Kidney tubule cell (primary cell): ENCODE results near the gene SNAI1.
"Not testable (repeated sequence)": the region's sequence is repeated elsewhere in the genome, so short reads cannot be mapped to it uniquely, and the experiment has no call there.

Experiments
- DNase-seq: peaks from one replicate; pipeline ENCODE4 v3.0.0-alpha.2; 2018; ENCODE audit warnings: low spot score

Gene SNAI1

DNA sequence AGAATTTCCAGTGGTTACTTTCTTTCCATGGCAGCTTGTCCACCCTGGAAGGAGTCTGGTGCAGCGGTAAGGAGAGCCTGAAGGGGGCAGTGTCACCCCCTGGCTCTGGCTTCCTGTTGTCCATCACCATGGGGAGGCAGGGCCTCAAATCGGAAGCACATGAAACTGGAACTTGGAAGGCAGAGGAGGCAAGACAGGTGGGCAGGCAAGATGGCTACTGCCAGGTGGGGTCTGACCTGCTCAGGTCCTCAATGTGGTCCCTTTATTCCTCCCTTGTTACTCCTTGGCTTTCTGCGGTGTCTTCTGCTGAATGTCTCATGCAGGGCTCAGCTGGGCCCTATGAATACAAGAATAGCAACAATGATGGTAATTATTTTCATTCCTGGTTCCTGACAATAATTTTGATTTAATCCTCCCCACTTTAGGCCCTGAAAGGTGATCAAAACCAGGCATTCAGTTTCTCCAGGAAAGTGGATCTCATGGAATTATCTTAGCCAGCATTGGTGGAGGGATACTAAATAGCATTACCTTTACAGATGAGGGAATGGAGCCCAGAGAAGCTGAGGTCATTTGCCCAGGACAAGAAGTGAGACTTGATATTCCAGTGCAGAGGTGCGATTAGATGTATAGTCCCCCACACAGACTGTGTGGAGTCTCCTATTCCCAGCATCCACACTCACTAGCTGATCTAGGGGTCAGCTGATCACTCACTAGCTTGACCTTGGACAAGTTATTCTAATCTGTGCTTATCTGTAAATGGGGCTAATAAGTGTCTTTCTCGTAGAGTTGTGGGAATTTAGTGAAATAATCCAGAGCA lies 17.6 kb upstream of the SNAI1 start:
- peak; percentile 55 for DNase-seq

DNA sequence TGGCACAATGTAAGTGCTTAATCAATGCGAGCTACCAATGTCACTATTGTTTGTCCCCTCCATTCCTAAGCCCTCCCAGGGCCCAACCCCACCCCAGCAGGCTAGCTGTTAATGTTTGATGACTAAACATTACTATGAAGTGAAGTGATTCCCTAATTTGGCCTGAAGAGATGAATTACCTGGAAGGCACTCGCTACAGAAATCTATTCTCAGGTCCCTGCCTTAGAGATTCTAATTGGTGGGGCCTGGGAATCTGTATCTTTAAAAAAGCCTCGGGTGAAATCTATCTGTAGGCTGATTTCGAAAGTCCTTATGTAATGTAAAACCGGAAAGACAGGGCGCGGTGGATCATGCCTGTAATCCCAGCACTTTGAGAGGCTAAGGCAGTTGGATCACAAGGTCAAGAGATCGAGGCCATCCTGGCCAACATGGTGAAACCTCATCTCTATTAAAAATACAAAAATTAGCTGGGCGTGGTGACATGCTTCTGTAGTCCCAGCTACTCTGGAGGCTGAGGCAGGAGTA lies 16.9 kb upstream of the SNAI1 start:
- DNase-seq = no peak

DNA sequence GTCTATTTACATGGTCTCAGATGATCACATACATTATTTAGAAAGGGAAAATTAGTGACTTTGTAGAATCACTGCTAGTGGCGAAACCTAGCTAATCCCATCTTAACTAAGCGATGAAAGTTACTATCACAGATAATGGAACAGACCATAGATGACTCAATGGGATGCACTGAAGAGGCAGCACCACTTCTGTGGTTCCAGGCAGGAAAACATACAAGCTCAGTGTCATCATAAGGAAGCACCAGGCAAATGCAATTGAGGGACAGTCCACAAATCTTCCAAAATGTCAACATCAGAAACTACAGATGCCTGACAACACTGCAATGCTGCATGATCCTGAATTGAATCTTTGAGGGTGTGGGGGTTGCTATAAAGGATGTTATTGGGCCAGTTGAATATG lies 15.9 kb upstream of the SNAI1 start:
- DNase-seq = no peak

DNA sequence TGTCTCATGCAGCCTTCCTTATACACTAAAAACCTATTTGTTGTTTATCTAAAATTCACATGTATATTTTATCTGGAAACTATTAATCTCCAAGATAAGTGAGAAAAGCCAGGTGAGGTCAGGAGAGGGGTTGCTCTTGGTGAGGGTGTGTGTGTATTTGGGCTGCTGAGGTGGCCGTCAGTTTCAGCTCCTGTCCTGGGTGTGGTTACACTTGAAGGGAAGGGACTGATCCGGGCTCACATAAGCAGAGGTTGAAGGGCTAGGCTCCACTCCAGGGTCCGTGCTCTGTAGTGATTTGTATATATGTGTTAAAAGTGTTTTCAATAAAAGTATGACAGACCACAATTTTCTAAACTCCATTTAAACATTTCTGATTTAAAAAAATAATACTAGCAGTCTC lies 13.5 kb upstream of the SNAI1 start:
- no peak for DNase-seq

DNA sequence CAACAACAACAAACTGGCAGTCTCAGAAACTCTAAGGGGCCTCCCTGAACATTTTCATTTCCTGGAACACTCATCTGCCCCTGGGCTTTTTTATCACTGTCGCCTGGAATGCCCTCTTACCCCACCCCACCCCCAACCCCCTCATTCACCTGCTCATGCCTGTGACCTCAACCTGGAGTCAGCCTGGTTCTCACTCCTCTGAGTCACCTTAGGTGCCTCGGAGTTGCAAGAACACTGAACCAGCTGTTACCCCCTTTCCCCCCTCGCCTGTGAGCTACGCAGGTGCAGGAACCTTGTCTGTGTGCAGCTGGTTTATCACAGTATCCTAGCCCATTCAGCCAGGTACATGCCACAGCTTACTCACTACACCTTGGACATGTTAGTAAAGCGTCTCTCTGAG lies 12.8 kb upstream of the SNAI1 start:
- DNase-seq = peak; percentile 85

DNA sequence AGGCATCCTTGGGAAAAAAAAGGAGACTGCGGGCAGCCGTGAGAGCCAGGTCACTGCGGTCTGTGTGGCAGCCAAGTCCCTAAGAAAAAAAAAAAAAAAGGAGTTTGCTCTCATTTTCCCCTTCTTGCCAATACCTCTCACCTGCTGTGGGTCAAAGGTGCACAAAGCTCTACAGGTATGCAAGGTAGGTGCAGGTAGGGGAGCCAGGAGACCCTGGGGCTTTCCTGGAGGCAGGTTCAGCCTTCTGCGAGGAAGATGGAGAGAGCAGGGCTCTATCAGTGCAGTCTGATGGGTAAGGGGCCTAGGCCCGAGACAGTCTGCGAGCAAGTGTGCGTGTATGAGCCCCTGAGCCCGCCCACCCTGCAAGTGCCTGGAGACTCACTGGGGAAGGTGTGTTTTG lies 12.3 kb upstream of the SNAI1 start:
- no peak for DNase-seq

DNA sequence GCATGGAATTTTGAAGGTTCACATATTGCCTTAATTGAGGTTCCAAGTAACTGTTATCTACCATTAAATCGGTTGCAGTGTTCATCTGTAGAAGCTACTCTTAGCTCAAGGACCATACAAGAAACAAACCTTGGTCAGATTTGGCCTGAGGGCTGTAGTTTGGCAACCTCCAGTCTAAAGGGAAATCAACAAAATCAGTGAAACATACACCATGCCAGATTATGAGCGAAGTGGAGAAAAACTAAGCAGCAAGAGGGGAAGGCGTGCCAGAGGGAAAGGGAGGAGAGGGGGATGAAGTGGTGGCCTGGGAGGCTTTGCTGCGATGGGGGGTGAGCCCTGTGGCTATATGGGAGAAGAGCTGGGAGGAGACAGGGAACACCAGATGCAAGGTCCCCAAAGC lies 8.8 kb upstream of the SNAI1 start:
- DNase-seq = no peak

DNA sequence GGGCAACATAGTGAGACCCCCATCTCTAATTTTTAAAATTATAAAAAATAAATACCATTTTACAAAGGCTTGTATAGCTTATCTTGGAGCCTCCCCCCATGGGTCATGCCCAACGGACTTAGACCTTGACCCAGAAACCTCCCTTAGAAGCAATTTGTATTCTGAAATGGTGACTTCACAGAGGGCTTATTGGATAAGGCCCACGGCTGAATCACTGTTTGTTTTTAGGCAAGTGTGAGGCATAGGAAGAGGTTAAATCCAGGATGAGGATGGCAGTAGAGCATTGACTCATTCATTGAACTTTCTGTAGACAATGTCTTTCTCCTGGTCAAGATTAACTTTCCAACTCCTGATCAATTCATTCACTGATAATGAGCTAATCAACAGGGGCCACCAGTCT lies 6.2 kb upstream of the SNAI1 start:
- DNase-seq = peak; percentile 67

DNA sequence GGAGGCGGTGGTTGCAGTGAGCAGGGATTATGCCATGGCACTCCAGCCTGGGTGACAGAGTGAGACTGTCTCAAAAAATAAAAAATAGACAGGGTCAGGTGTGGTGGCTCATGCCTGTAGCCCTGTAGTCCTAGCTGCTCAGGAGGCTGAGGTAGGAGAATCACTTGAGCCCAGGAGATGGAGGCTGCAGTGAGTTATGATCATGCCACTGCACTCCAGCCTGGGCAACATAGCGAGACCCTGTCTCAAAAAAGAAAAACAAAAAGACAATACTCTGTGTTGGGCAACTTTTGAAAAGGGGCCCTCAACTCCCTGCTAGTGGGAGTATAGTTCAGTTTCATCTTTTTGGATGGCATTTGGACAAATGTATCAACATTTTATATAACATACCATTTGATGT lies 5.0 kb upstream of the SNAI1 start:
- not testable (repeated sequence) for DNase-seq

DNA sequence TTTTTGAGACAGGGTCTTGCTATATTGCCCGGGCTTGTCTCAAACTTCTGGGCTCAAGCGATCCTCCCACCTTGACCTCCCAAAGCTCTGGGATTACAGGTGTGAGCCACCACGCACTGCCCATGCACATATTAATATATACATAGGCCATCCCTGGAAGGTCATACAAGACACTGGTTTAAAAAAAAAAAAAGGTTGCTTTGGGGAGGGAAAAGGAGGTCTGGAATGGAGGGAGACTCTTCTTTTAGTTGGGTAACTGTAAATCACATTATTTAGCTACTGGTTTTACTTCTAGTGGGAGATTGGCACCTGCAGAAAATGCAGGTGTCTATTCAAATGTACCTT lies 4.1 kb upstream of the SNAI1 start:
- DNase-seq = no peak

DNA sequence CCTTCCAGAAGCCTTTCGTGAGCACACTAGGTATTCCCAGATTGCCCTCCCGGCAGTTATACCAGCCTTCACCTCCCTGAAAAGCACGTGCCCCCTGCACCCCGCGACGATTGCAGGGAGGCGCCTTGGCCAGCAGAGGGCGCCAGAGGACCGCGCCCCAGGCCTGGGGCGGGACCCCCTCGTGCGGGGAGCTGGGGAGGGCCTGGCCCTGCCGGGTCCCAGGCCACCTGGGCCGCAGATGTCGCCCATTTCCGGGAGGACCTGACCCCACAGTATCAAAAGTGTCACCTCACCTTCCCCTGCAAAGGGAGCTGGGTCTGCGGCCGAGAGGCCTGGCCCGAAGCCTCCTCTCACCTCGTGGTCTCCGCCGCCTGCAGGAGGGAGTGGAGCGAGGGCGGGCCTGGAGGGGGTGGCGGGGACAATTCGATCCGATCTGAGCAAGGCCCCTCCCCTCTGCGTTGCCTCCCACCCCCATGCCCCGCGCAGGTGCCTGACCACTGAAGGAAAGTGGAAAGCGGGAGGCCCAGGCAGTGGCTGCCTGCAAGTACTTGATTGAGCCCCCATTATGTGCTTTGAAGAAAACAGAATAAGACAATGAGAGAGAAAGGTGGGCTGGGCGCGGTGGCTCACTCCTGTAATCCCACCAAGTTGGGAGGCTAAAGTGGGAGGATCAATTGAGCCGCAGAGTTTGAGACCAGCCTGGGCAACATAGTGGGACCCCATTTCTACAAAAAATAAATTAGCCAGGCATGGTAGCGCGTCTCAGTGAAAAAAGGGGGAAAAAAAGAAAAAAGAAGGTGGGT lies 3.5 kb upstream of the SNAI1 start:
- DNase-seq = peak; percentile 47

DNA sequence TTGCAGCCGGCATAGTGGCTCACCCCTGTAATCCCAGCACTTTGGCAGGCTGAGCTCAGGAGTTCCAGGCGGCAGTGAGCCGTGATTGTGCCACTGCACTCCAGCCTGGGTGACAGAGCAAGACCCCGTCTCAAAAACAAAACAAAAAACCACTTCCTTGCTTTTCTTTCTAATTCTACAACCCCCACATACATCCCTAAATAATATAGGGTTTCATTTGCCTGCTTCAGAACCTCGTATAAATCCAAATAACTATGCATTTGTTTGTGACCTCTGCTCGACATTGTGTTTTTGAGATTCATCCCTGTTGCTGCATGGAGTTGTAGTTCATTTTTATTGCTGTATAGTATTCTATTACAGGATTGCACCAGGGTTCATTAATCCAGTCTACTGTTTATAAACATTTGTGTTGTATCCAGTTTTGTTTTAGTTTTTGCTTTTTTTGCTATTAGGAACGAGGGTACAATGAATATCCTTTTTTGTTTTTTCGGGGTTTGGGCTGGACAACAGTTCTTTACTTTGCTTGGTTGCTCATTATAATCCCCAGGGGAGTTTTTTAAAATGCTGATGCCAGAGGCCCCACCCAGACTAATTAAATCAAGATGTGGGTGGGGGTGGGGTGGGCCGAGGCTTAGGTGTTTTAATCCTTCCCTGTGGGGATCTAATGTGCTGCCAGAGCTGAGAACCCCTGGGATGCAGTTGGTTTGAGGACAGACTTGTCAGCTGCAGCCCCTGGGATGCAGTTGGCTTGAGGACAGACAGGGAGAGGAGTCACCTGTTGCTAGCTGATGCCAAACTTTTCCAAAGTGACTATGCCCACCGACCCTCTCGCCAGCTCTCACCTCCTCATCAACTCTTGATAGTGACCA lies 2.4 kb upstream of the SNAI1 start:
- DNase-seq = no peak

DNA sequence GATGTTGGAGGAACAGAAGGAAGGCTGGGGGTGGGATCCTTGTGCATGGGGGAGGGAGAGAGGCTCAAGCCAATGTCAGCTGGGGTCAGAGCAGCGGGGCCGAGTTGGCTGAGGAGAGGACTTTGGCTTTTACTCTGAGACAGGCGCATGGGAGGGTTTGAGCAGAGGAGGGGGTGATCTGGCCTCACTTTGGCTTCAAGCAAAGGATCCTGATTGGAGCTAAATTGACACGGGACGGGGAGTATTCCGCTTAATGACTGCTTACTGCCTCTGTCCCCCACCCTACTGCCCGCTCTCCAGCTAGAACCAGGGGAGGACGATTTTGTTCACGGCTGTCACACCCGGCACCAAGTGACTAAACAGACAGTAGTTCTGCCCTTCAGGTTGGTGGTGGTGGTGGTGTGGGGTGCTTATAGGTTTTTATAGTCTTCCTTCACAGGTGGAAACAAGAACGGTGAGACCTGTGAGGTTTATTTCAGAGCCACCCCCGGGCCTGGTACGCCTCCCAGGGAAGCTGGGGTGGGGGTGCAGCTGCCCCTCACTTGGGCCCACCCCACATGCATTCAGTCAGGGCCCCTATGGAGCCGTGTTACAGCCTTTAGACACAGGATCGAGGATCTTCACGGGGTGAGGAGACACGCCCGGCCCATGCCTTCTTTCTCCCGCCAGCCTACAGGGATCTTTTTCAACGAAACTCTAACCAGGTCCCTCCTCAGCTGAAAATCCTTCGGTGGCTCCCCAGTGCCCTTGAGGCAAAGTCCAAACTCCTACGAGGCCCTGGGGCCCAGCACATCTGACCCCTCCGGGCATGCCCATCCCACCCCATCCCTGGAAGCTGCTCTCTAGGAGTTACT lies 1.3 kb upstream of the SNAI1 start:
- DNase-seq = no peak

DNA sequence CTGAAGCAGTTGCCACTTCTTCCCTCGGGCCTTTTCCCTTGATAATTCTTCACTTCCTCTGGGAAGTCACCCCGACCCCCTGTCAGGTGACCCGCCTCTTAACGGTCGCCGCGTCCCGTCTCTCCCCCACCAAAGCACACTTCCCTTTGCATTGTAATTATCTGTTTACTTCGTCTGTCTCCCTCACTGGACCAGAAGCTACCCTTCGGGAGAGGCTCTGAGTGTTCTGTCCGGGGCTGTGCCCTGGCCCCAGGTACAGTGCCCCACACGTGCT lies 771 bp upstream of the SNAI1 start:
- no peak for DNase-seq

DNA sequence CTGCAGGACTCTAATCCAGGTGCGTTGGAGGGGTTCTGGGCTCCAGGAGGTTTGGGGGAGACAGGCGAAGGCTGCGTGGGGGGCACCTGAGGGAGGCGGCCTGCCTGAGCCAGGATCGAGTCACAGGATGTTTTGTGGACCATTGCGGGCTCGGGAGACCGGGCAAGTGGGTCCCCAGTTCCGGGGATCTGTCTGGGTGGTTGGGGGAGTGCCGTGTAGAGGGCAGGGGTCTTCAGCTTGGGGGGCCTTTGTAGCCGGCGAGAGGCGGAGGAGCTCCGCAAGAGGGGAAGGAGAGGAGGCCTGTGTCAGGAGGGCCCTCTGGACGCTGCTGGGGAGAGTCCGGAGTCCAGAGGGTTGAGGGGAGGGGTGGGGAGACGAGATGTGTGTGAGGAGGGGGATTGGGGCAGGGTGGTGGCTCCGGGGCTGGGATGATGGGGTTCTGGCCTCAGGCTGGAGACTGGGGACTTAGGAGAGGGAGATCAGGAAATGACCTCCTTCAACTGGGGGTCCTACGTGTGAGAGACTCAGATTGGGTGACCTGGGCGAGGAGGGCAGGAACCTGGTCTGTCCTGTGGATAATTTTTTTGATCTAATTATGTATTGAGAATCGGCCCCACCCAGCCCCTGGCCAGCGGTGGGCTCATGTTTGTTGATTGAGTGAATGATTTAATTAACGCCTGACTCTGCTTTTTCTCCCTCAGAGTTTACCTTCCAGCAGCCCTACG lies 505 bp downstream of the SNAI1 start:
- no peak for DNase-seq

DNA sequence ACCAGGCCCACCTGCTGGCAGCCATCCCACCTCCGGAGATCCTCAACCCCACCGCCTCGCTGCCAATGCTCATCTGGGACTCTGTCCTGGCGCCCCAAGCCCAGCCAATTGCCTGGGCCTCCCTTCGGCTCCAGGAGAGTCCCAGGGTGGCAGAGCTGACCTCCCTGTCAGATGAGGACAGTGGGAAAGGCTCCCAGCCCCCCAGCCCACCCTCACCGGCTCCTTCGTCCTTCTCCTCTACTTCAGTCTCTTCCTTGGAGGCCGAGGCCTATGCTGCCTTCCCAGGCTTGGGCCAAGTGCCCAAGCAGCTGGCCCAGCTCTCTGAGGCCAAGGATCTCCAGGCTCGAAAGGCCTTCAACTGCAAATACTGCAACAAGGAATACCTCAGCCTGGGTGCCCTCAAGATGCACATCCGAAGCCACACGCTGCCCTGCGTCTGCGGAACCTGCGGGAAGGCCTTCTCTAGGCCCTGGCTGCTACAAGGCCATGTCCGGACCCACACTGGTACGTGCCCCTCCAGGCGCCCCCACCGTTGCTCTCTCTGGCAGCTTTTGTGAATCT lies 1.1 kb downstream of the SNAI1 start:
- no peak for DNase-seq

DNA sequence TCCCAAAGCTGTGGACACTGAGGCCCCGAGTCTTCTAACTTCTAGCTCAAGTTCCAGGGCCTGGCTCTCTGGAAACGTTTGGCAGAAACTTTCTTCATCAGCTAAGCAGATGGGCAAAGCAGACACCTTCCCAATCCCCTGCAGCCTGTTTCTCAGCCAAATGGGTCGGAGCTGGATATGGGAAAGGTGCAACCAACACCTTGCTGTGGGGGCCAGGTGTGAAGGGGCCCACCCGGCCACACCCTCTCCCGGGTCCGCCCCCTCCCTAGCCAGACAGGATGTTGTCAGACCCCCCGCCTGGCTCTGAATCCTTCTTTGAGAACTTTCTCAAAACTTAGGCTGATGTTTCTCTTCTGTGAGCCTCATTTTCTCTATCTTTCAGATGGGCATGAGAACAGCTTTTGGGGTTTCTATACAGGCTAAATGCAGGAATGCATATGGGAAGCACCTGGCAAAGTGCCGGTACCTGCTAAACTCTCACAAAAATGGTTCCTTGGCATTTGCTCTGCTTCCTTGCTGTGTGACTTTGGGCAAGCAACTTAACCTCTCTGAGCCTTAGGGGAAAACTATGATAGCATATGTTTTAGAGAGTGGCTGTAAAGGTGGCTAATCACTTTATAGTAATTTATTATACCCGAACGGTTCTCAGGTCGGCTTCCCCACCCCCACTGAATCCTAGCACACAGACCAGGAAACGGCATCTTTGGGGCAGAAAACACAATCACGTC lies 1.8 kb downstream of the SNAI1 start:
- DNase-seq = no peak

DNA sequence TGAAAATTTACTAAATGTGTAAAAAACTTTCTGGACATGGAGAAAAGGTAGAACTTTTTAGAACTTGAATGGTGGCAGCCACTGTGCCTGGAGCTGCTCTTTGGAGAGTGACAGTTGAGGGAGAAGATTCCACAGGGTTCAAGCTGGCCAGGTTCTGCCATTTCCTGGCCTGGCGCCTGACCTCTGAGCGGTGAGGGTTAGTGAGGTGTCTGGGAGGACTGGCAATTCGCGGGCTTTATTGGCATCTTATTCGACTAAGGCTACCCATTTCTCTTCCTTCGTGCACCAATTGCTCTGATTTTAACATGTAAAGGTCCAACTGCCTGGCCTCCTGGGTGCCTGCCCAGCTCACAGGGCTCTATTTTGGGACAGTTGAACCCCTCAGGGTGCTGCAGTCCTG lies 2.4 kb downstream of the SNAI1 start:
- DNase-seq = no peak

DNA sequence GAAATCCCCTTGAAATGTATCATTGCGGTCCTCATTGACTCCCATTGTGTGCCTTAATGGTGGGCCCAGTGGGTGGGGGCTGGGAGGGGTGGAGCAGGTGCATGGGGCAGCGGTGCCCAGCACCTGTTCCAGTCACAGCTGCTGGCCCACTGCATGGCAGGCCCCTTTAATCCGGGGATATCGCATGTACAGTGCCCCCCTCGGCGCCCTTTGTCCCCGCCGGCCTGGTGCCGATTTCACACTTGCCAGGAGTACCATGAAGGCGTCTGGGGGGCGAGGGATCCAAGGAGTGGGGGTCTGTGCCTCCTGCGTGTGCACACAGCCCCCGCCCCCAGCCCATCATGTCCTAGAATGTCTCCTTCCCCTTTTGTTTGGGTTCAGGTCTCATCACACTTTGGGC lies 2.8 kb downstream of the SNAI1 start:
- DNase-seq = no peak

DNA sequence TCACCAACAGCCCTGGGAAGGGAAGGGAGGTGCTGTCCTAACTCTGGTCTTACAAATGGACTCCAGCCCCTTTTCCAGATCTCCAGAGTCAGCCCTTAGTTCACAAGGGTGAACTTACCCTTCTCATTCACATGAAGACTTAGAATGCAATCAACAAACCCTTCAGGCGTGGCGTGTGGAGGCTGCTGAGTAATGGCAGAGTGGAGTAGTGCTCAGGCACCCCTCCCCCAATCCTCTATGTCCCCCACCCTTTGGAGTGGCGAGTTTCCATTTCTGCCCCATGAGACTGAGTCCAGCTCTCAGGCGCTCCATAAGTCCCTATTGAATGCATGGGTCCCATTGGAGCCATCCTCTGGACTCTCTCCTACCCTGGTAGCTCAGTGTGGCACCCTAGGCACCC lies 3.3 kb downstream of the SNAI1 start:
- DNase-seq = no peak
